Thoracic aorta (tissue), 2 donors: Measurements from ENCODE around the gene BMP6. TPM values are rescaled to one million over a fixed set of nuclear protein-coding genes. Genes with fewer than 3 reads are reported as not detected.
A peak's percentile ranks its signal among the peaks of the same experiment; 100 is the strongest.

Experiments
- ATAC-seq: fragments of 150-250 bp; one replicate; pipeline ENCODE4 v1.8.0; 2017; ENCODE audit warnings: low read depth; ENCODE audit not compliant: insufficient number of reproducible peaks, low FRiP score
- DNase-seq: peaks from one replicate; pipeline ENCODE4 v3.0.0-alpha.2; 2020; ENCODE audit warnings: low spot score
- H3K27ac ChIP-seq, 2 donors: fragments of 200-600 bp; sonication (generic); 1 replicate in 1 of 2; 2 replicates in 1 of 2; pipeline ENCODE4 v1.5.1; 2016; ENCODE audit warnings: mild to moderate bottlenecking in 2 of 2, moderate library complexity in 2 of 2
- H3K27me3 ChIP-seq: fragments of 200-600 bp; sonication (generic); replicated peaks from 2 replicates; pipeline ENCODE4 v1.6.0; 2016; ENCODE audit warnings: mild to moderate bottlenecking; ENCODE audit not compliant: insufficient read depth
- H3K36me3 ChIP-seq: fragments of 200-600 bp; sonication (generic); one replicate; pipeline ENCODE4 v1.5.1; 2016
- H3K4me1 ChIP-seq, 2 donors: fragments of 200-600 bp; sonication (generic); 1 replicate in 1 of 2; 2 replicates in 1 of 2; pipeline versions ENCODE4 v1.5.1 to v1.6.0; 2016; ENCODE audit warnings: low read depth in 2 of 2, mild to moderate bottlenecking in 1 of 2; ENCODE audit not compliant: control insufficient read depth in 1 of 2
- H3K4me3 ChIP-seq: fragments of 200-600 bp; sonication (generic); 2 replicates; pipeline ENCODE4 v1.5.1; 2016; ENCODE audit warnings: mild to moderate bottlenecking
- H3K9me3 ChIP-seq: fragments of 200-600 bp; sonication (generic); 2 replicates; pipeline ENCODE4 v1.5.1; 2016
- total RNA-seq, 2 donors: library from RNA; depleted of rRNA; stranded (reverse); fragments of >200 nt; gene quantifications; one replicate each; pipeline versions ENCODE4 v1.1.0 to v1.2.3, GENCODE V29; 2016
- TF ChIP-seq, protein P1 (sequence below): fragments of 200-600 bp; sonication (generic); IDR thresholded peaks from one replicate; pipeline ENCODE4 v1.5.1; 2019; ENCODE audit warnings: antibody characterized with exemption

The BMP6 gene
- total RNA-seq, 2 donors from 2014 or later = 4.7 TPM

GRCh38 chr6:7909323-7910276, 183.7 kb downstream of the BMP6 start:
- Histone ChIP-seq H3K4me1 (peaks cover 7 to 15% of the 10 kb centered on the region in 2 donors), H3K9me3 (no peaks in the 10 kb centered on the region), H3K4me3 (peak overlapping the region; percentile 79), H3K27ac (peak overlapping the region in 1 of 2 donors; percentile 6), H3K27me3 (no peaks in the 10 kb centered on the region), H3K36me3 (peaks cover 3% of the 10 kb centered on the region)
- TF ChIP-seq, protein P1, sequence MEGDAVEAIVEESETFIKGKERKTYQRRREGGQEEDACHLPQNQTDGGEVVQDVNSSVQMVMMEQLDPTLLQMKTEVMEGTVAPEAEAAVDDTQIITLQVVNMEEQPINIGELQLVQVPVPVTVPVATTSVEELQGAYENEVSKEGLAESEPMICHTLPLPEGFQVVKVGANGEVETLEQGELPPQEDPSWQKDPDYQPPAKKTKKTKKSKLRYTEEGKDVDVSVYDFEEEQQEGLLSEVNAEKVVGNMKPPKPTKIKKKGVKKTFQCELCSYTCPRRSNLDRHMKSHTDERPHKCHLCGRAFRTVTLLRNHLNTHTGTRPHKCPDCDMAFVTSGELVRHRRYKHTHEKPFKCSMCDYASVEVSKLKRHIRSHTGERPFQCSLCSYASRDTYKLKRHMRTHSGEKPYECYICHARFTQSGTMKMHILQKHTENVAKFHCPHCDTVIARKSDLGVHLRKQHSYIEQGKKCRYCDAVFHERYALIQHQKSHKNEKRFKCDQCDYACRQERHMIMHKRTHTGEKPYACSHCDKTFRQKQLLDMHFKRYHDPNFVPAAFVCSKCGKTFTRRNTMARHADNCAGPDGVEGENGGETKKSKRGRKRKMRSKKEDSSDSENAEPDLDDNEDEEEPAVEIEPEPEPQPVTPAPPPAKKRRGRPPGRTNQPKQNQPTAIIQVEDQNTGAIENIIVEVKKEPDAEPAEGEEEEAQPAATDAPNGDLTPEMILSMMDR = no peak
- ATAC-seq (peak; percentile 27), DNase-seq (no peak)

GRCh38 chr6:7910298-7910653, 184.4 kb downstream of the BMP6 start:
- Histone ChIP-seq H3K36me3 (peaks cover 3% of the 10 kb centered on the region), H3K27ac (peak overlapping the region; percentile 35 to 58), H3K27me3 (no peaks in the 10 kb centered on the region), H3K4me1 (peaks cover 7 to 15% of the 10 kb centered on the region in 2 donors), H3K9me3 (no peaks in the 10 kb centered on the region), H3K4me3 (peak overlapping the region; percentile 79)
- TF ChIP-seq, protein P1 = no peak
- ATAC-seq (no peak), DNase-seq (no peak)

- H3K27ac ChIP-seq = peak within 1 kb of the TSS; percentile 48 to 58
- H3K27me3 ChIP-seq = no peaks in the 10 kb centered on the region
- H3K4me1 ChIP-seq = peaks cover 7 to 15% of the 10 kb centered on the region in 2 donors
- peak within 1 kb of the TSS; percentile 79 for H3K4me3 ChIP-seq
- no peaks in the 10 kb centered on the region for H3K9me3 ChIP-seq
- H3K36me3 ChIP-seq = peaks cover 2% of the 10 kb centered on the region
- TF ChIP-seq, protein P1 = no peak
- DNase-seq (no peak), ATAC-seq (peak; percentile 68)
These were observed 184.9 kb downstream of the BMP6 start, which contains the start of gene TXNDC5 for GRCh38 chr6:7910654-7911344. TXNDC5 (minus strand) TSS chr6:7910788; CDS start chr6:7910776, 12 bp downstream.

- ATAC-seq = no peak
- H3K4me3 ChIP-seq = peak overlapping the region; percentile 75
These were observed 185.4 kb downstream of the BMP6 start for GRCh38 chr6:7911345-7911725.

More at GRCh38 chr6:7911345-7911725, 185.4 kb downstream of the BMP6 start:
- Histone ChIP-seq H3K27ac (peak overlapping the region; percentile 48 to 58), H3K4me1 (peaks cover 7 to 15% of the 10 kb centered on the region in 2 donors), H3K36me3 (no peaks in the 10 kb centered on the region), H3K27me3 (no peaks in the 10 kb centered on the region), H3K9me3 (no peaks in the 10 kb centered on the region)
- no peak for DNase-seq
- TF ChIP-seq, protein P1 = no peak
